Lung microvascular endothelial cell (primary cell): ENCODE measurements around the gene SMYD4. TPM values are rescaled to one million over a fixed set of nuclear protein-coding genes. Genes with fewer than 3 reads are reported as not detected.

ENCODE experiments used
- DNase-seq, 2 donors: peaks; one replicate each; pipeline versions ENCODE4 v3.0.0 to v3.0.0-alpha.2; 2010; ENCODE audit warnings: low read depth in 2 of 2
- total RNA-seq: library from RNA; depleted of rRNA; stranded (reverse); fragments of >200 nt; gene quantifications from 2 replicates; pipeline ENCODE4 v1.2.1, GENCODE V29; 2014

SMYD4 gene
- total RNA-seq, 1 donor from 2014 or later = 9.5 TPM

GRCh38 chr17:1733759-1734158 lies 95.9 kb downstream of the SMYD4 start:
- DNase-seq = no peak

- no peak for DNase-seq
These were observed 96.8 kb downstream of the SMYD4 start for GRCh38 chr17:1732833-1733321.

- DNase-seq = no peak
These were observed 97.4 kb downstream of the SMYD4 start for GRCh38 chr17:1732241-1732832.

GRCh38 chr17:1731194-1731506 lies 98.6 kb downstream of the SMYD4 start:
- no peak for DNase-seq

GRCh38 chr17:1730326-1731193 lies 99.1 kb downstream of the SMYD4 start:
- DNase-seq = peak in 1 of 2 donors; percentile 67

- no peak for DNase-seq
These were observed 99.8 kb downstream of the SMYD4 start for GRCh38 chr17:1729966-1730325.

Other genes starting within 250 kb of the SMYD4 start
- gene SLC43A2, start 201.1 kb downstream of the SMYD4 start, total RNA-seq = 10.9 and 28.2 TPM in 2 replicates
- 68.0 and 92.1 TPM in 2 replicates for gene SCARF1, start 184.2 kb downstream of the SMYD4 start, total RNA-seq
- 10.5 and 12.5 TPM in 2 replicates for gene RILP, start 180.0 kb downstream of the SMYD4 start, total RNA-seq
- gene PRPF8, start 145.0 kb downstream of the SMYD4 start, total RNA-seq = 63.5 and 69.5 TPM in 2 replicates
- gene TLCD2, start 119.5 kb downstream of the SMYD4 start, total RNA-seq = 0.87 and 1.2 TPM in 2 replicates
- gene WDR81, start 105.2 kb downstream of the SMYD4 start, total RNA-seq = 8.3 and 12.7 TPM in 2 replicates
- gene SERPINF2, start 87.0 kb downstream of the SMYD4 start, total RNA-seq = under 0.01 TPM in 1 of 2 replicates, not detected in the other
- gene SERPINF1, start 67.8 kb downstream of the SMYD4 start, total RNA-seq = not detected in 2 replicates
- 18.3 and 19.0 TPM in 2 replicates for gene RPA1, start 103 bp upstream of the SMYD4 start, total RNA-seq
- 0.22 and 0.40 TPM in 2 replicates for gene RTN4RL1, start 195.4 kb upstream of the SMYD4 start, total RNA-seq
- gene DPH1, start 200.3 kb upstream of the SMYD4 start, total RNA-seq = 8.5 and 14.3 TPM in 2 replicates
- gene OVCA2, start 212.1 kb upstream of the SMYD4 start, total RNA-seq = 48.2 and 49.5 TPM in 2 replicates
- gene HIC1, start 225.2 kb upstream of the SMYD4 start, total RNA-seq = 32.0 and 50.4 TPM in 2 replicates